ENCODE data around the gene PRPF31.
"Not testable (repeated sequence)": the region's sequence is repeated elsewhere in the genome, so short reads cannot be mapped to it uniquely, and the experiment has no call there.

PRPF31 gene

GRCh38 chr19:54171736-54172431 lies 56.3 kb downstream of the PRPF31 start:
- H4K8ac ChIP-seq (ENCODE audit: low read depth, low read length): peak overlapping the region; percentile 6
- H3K4me2 ChIP-seq (ENCODE audit: insufficient read depth, low read length, poor library complexity, severe bottlenecking); H3K18ac ChIP-seq (ENCODE audit: low read length); H3K27me3 ChIP-seq (ENCODE audit: control insufficient read depth in 3 of 3, insufficient read depth in 3 of 3, low read depth in 1 of 3, low read length in 3 of 3); H3K14ac ChIP-seq (ENCODE audit: low read length); H2BK5ac ChIP-seq (ENCODE audit: low read length); H2BK15ac ChIP-seq (ENCODE audit: low read length); H3K4me1 ChIP-seq (ENCODE audit: control insufficient read depth in 2 of 2, insufficient read depth in 1 of 2, low read depth in 1 of 2, low read length in 2 of 2); DNase-seq (ENCODE audit: low spot score); H3K23ac ChIP-seq (ENCODE audit: low read depth, low read length, poor library complexity); H2BK120ac ChIP-seq (ENCODE audit: low read depth, low read length); H2BK12ac ChIP-seq (ENCODE audit: low read length); H3K4me3 ChIP-seq (ENCODE audit: low read length in 2 of 2); H3K9me3 ChIP-seq (replicated peaks in 1 of 2; ENCODE audit: control insufficient read depth in 2 of 2, insufficient read depth in 1 of 2, low read depth in 1 of 2, low read length in 2 of 2); H2AFZ ChIP-seq (ENCODE audit: low read length); H3K79me1 ChIP-seq (ENCODE audit: low read depth, low read length); H3K4ac ChIP-seq (ENCODE audit: low read length); H3K27ac ChIP-seq (replicated peaks; ENCODE audit: low read length); H4K91ac ChIP-seq (ENCODE audit: low read depth, low read length, poor library complexity): not testable (repeated sequence)
- H3K36me3 ChIP-seq (replicated peaks in 1 of 2; ENCODE audit: control insufficient read depth in 2 of 2, insufficient read depth in 2 of 2, low read length in 2 of 2): peaks cover 6 to 15% of the 10 kb centered on the region in 2 donors
- WGBS, 2 donors (ENCODE audit: extremely low coverage in 2 of 2, insufficient read length in 2 of 2, insufficient replicate concordance in 1 of 2): no CpG with 5 or more reads among the region's 23 CpGs
- H2AK5ac ChIP-seq (ENCODE audit: low read depth, low read length): peak overlapping the region; percentile 63
- peak overlapping the region; percentile 44 for H3K9ac ChIP-seq (ENCODE audit: low read depth, low read length, poor library complexity)

- Histone ChIP-seq H3K36me3 (replicated peaks in 1 of 2; ENCODE audit: control insufficient read depth in 2 of 2, insufficient read depth in 2 of 2, low read length in 2 of 2) (peaks cover 6 to 17% of the 10 kb centered on the region in 2 donors), H3K9me3 (replicated peaks in 1 of 2; ENCODE audit: control insufficient read depth in 2 of 2, insufficient read depth in 1 of 2, low read depth in 1 of 2, low read length in 2 of 2) (no peaks in the 10 kb centered on the region), H3K9ac (ENCODE audit: low read depth, low read length, poor library complexity) (no peak within 1 kb of the TSS), H2BK12ac (ENCODE audit: low read length) (no peak within 1 kb of the TSS), H3K27ac (replicated peaks; ENCODE audit: low read length) (no peak within 1 kb of the TSS), H4K8ac (ENCODE audit: low read depth, low read length) (no peak within 1 kb of the TSS), H3K4me2 (ENCODE audit: insufficient read depth, low read length, poor library complexity, severe bottlenecking) (no peak within 1 kb of the TSS), H3K27me3 (ENCODE audit: control insufficient read depth in 3 of 3, insufficient read depth in 3 of 3, low read depth in 1 of 3, low read length in 3 of 3) (no peaks in the 10 kb centered on the region), H2BK120ac (ENCODE audit: low read depth, low read length) (no peak within 1 kb of the TSS), H4K91ac (ENCODE audit: low read depth, low read length, poor library complexity) (no peak within 1 kb of the TSS), H3K23ac (ENCODE audit: low read depth, low read length, poor library complexity) (peak within 1 kb of the TSS; percentile 80), H2AK5ac (ENCODE audit: low read depth, low read length) (peak within 1 kb of the TSS; percentile 46), H3K4ac (ENCODE audit: low read length) (peak within 1 kb of the TSS; percentile 23), H3K14ac (ENCODE audit: low read length) (no peak within 1 kb of the TSS), H3K79me1 (ENCODE audit: low read depth, low read length) (no peaks in the 10 kb centered on the region), H2AFZ (ENCODE audit: low read length) (no peak within 1 kb of the TSS), H2BK5ac (ENCODE audit: low read length) (no peak within 1 kb of the TSS), H3K18ac (ENCODE audit: low read length) (no peak within 1 kb of the TSS), H3K4me3 (ENCODE audit: low read length in 2 of 2) (peak within 1 kb of the TSS in 1 of 2 donors; percentile 42), H2BK15ac (ENCODE audit: low read length) (no peak within 1 kb of the TSS), H3K4me1 (ENCODE audit: control insufficient read depth in 2 of 2, insufficient read depth in 1 of 2, low read depth in 1 of 2, low read length in 2 of 2) (peaks cover 0 to 3% of the 10 kb centered on the region in 2 donors)
- WGBS, 2 donors (ENCODE audit: extremely low coverage in 2 of 2, insufficient read length in 2 of 2, insufficient replicate concordance in 1 of 2): no CpG with 5 or more reads among the region's 13 CpGs
- DNase-seq (ENCODE audit: low spot score): no peak
Observed at GRCh38 chr19:54172471-54173358, 57.2 kb downstream of the PRPF31 start, which contains the start of gene TMC4. Gene TMC4 (minus strand): TSS chr19:54173160. CDS start chr19:54173117, 43 bp downstream.

- H2AFZ ChIP-seq (ENCODE audit: low read length): no peak overlapping the region
- H3K4ac ChIP-seq (ENCODE audit: low read length): no peak overlapping the region
- no peak overlapping the region for H2AK5ac ChIP-seq (ENCODE audit: low read depth, low read length)
- H3K23ac ChIP-seq (ENCODE audit: low read depth, low read length, poor library complexity): peak overlapping the region; percentile 43
- no peaks in the 10 kb centered on the region for H3K79me1 ChIP-seq (ENCODE audit: low read depth, low read length)
- no CpG with 5 or more reads among the region's 15 CpGs for WGBS, 2 donors (ENCODE audit: extremely low coverage in 2 of 2, insufficient read length in 2 of 2, insufficient replicate concordance in 1 of 2)
- no peaks in the 10 kb centered on the region for H3K9me3 ChIP-seq (replicated peaks in 1 of 2; ENCODE audit: control insufficient read depth in 2 of 2, insufficient read depth in 1 of 2, low read depth in 1 of 2, low read length in 2 of 2)
- no peak overlapping the region for H4K8ac ChIP-seq (ENCODE audit: low read depth, low read length)
- H3K4me3 ChIP-seq (ENCODE audit: low read length in 2 of 2): no peak overlapping the region
- no peak overlapping the region for H3K18ac ChIP-seq (ENCODE audit: low read length)
- H2BK15ac ChIP-seq (ENCODE audit: low read length): no peak overlapping the region
- H2BK120ac ChIP-seq (ENCODE audit: low read depth, low read length): no peak overlapping the region
- no peak overlapping the region for H2BK5ac ChIP-seq (ENCODE audit: low read length)
- no peak overlapping the region for H3K4me2 ChIP-seq (ENCODE audit: insufficient read depth, low read length, poor library complexity, severe bottlenecking)
- H3K9ac ChIP-seq (ENCODE audit: low read depth, low read length, poor library complexity): no peak overlapping the region
- H3K27ac ChIP-seq (replicated peaks; ENCODE audit: low read length): no peak overlapping the region
- H2BK12ac ChIP-seq (ENCODE audit: low read length): no peak overlapping the region
- no peaks in the 10 kb centered on the region for H3K27me3 ChIP-seq (ENCODE audit: control insufficient read depth in 3 of 3, insufficient read depth in 3 of 3, low read depth in 1 of 3, low read length in 3 of 3)
- H3K14ac ChIP-seq (ENCODE audit: low read length): no peak overlapping the region
- peaks cover under 1 to 3% of the 10 kb centered on the region in 2 donors for H3K4me1 ChIP-seq (ENCODE audit: control insufficient read depth in 2 of 2, insufficient read depth in 1 of 2, low read depth in 1 of 2, low read length in 2 of 2)
- no peak for DNase-seq (ENCODE audit: low spot score)
- H4K91ac ChIP-seq (ENCODE audit: low read depth, low read length, poor library complexity): no peak overlapping the region
- H3K36me3 ChIP-seq (replicated peaks in 1 of 2; ENCODE audit: control insufficient read depth in 2 of 2, insufficient read depth in 2 of 2, low read length in 2 of 2): peaks cover 9 to 22% of the 10 kb centered on the region in 2 donors
Observed at GRCh38 chr19:54173359-54173699, 57.8 kb downstream of the PRPF31 start.

Measured in neuronal stem cell (in vitro differentiated cells).